ENCODE data around the gene PRDX5. TPM values are rescaled to one million over a fixed set of nuclear protein-coding genes. Genes with fewer than 3 reads are reported as not detected.

Gene PRDX5
- total RNA-seq, 1 experiment from 2014 or later = 228 TPM

- no peaks in the 10 kb centered on the region for H3K9me3 ChIP-seq (ENCODE audit: control insufficient read depth, low read depth, low read length)
- H3K56ac ChIP-seq (ENCODE audit: insufficient read length, low read depth, low read length) = no peak overlapping the region
- H3K23ac ChIP-seq (ENCODE audit: insufficient read length, low read depth, low read length) = no peak overlapping the region
- H4K20me1 ChIP-seq (ENCODE audit: control insufficient read depth, insufficient read depth, insufficient read length) = peaks cover 2% of the 10 kb centered on the region
- H2AK5ac ChIP-seq (ENCODE audit: insufficient read length, low read length) = no peak overlapping the region
- H3K4me2 ChIP-seq (ENCODE audit: insufficient read depth, insufficient read length, low read length) = no peak overlapping the region
- no peak overlapping the region for H2BK120ac ChIP-seq (ENCODE audit: low read depth, low read length, poor library complexity, severe bottlenecking)
- no peak overlapping the region for H4K91ac ChIP-seq (ENCODE audit: insufficient read length, low read depth, low read length)
- no peaks in the 10 kb centered on the region for H3K23me2 ChIP-seq (ENCODE audit: insufficient read length, low read depth, low read length, poor library complexity, severe bottlenecking)
- no peak overlapping the region for H2BK20ac ChIP-seq (ENCODE audit: low read depth, low read length, poor library complexity, severe bottlenecking)
- H3T11ph ChIP-seq (ENCODE audit: low read length) = no peak overlapping the region
- no peak overlapping the region for H3K9ac ChIP-seq (ENCODE audit: extremely low read depth, insufficient read length, low read length)
- no CpG with 5 or more reads among the region's 11 CpGs for WGBS (ENCODE audit: extremely low coverage, insufficient read length, low lambda C conversion rate)
- H3K4ac ChIP-seq (ENCODE audit: low read depth, low read length) = no peak overlapping the region
- Mint-ChIP-seq H3K27ac (peak overlapping the region; percentile 8 to 95 (median 93); a peak in 4 of 7 replicates), H3K4me1 (peaks cover 12 to 20% of the 10 kb centered on the region in 2 experiments), H3K36me3 (ENCODE audit: insufficient read depth in 1 of 3, low read depth in 3 of 3) (peaks cover 9 to 22% (median 19%) of the 10 kb centered on the region in 3 experiments; a peak in 6 of 7 replicates), H3K4me3 (peak overlapping the region in 1 of 2 experiments; percentile 3; a peak in 1 of 5 replicates), H3K9me3 (no peaks in the 10 kb centered on the region), H3K27me3 (ENCODE audit: low read depth) (peaks cover 5% of the 10 kb centered on the region)
- H4K8ac ChIP-seq (replicated peaks; ENCODE audit: insufficient read length, low read depth, low read length) = no peak overlapping the region
- no peak overlapping the region for H2BK12ac ChIP-seq (ENCODE audit: insufficient read length, low read depth, low read length)
- no peak overlapping the region for H4K5ac ChIP-seq (ENCODE audit: insufficient read length, low read depth, low read length)
- H2BK15ac ChIP-seq (ENCODE audit: low read depth, low read length) = no peak overlapping the region
- H3K79me2 ChIP-seq (ENCODE audit: insufficient read depth, low read length) = no peaks in the 10 kb centered on the region
- H3K4me1 ChIP-seq (ENCODE audit: insufficient read depth, low read length) = no peaks in the 10 kb centered on the region; the same call in 1 of the 2 replicates
- H3K27ac ChIP-seq (ENCODE audit: insufficient read length, low read depth, low read length) = peak overlapping the region; percentile 34
- no peak overlapping the region for H2AFZ ChIP-seq (ENCODE audit: low read length)
- no peak for DNase-seq
- H3K79me1 ChIP-seq (ENCODE audit: insufficient read depth, low read depth, low read length, poor library complexity, severe bottlenecking) = no peaks in the 10 kb centered on the region
- H2BK5ac ChIP-seq (ENCODE audit: insufficient read length, low read length) = no peak overlapping the region
- no peak overlapping the region for H3K18ac ChIP-seq (ENCODE audit: insufficient read length, low read depth, low read length)
- H3K27me3 ChIP-seq (ENCODE audit: insufficient read depth, low read length) = no peaks in the 10 kb centered on the region
- no peak for TF ChIP-seq CTCF (conservative IDR thresholded peaks at IDR 0.05)
- H3K14ac ChIP-seq (ENCODE audit: insufficient read depth, low read length) = no peak overlapping the region
Measured at GRCh38 chr11:64324692-64325469, 7.0 kb downstream of the PRDX5 start.
